Chondrocyte (in vitro differentiated cells): ENCODE measurements around the gene MYO5B. TPM values are rescaled to one million over a fixed set of nuclear protein-coding genes. Genes with fewer than 3 reads are reported as not detected.

ENCODE experiments used
- DNase-seq: peaks from one replicate; pipeline ENCODE4 v3.0.0; 2021; ENCODE audit warnings: mixed read lengths, low spot score
- H3K27ac Mint-ChIP-seq: one replicate; pipeline ENCODE4 v1.8.0; 2021; ENCODE audit warnings: mild to moderate bottlenecking, moderate library complexity, mixed read lengths; ENCODE audit not compliant: unreplicated experiment
- H3K27me3 Mint-ChIP-seq: 2 replicates; pipeline ENCODE4 v1.8.0; 2021; ENCODE audit warnings: low read depth, mixed read lengths
- H3K36me3 Mint-ChIP-seq: 2 replicates; pipeline ENCODE4 v1.8.0; 2021; ENCODE audit warnings: low read depth, mixed read lengths
- H3K4me1 Mint-ChIP-seq: 2 replicates; pipeline ENCODE4 v1.8.0; 2021; ENCODE audit warnings: low read depth, mild to moderate bottlenecking, mixed read lengths
- H3K4me3 Mint-ChIP-seq: one replicate; pipeline ENCODE4 v1.8.0; 2021; ENCODE audit warnings: mild to moderate bottlenecking, moderate library complexity, mixed read lengths; ENCODE audit not compliant: unreplicated experiment
- H3K9me3 Mint-ChIP-seq: 2 replicates; pipeline ENCODE4 v1.8.0; 2021; ENCODE audit warnings: low read depth, mixed read lengths
- total RNA-seq: library from RNA; stranded (reverse); gene quantifications from 3 replicates; pipeline ENCODE4 v1.2.1, GENCODE V29; 2021
- TF ChIP-seq, protein P1 (sequence below): fragments of 200-600 bp; sonication (generic); IDR thresholded peaks from 2 replicates; pipeline ENCODE4 v1.5.0; 2021; ENCODE audit warnings: antibody characterized with exemption, mild to moderate bottlenecking, moderate library complexity

Gene MYO5B
- total RNA-seq, 1 donor from 2014 or later, result 0.97 TPM

- Mint-ChIP-seq H3K4me3 (no peak overlapping the region), H3K4me1 (no peaks in the 10 kb centered on the region), H3K27ac (no peak overlapping the region), H3K9me3 (no peaks in the 10 kb centered on the region), H3K27me3 (peaks cover 9% of the 10 kb centered on the region), H3K36me3 (no peaks in the 10 kb centered on the region)
- TF ChIP-seq, protein P1, sequence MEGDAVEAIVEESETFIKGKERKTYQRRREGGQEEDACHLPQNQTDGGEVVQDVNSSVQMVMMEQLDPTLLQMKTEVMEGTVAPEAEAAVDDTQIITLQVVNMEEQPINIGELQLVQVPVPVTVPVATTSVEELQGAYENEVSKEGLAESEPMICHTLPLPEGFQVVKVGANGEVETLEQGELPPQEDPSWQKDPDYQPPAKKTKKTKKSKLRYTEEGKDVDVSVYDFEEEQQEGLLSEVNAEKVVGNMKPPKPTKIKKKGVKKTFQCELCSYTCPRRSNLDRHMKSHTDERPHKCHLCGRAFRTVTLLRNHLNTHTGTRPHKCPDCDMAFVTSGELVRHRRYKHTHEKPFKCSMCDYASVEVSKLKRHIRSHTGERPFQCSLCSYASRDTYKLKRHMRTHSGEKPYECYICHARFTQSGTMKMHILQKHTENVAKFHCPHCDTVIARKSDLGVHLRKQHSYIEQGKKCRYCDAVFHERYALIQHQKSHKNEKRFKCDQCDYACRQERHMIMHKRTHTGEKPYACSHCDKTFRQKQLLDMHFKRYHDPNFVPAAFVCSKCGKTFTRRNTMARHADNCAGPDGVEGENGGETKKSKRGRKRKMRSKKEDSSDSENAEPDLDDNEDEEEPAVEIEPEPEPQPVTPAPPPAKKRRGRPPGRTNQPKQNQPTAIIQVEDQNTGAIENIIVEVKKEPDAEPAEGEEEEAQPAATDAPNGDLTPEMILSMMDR, result no peak
- DNase-seq, result no peak
Measured at GRCh38 chr18:49968644-49969309, 226.2 kb downstream of the MYO5B start.

DNA sequence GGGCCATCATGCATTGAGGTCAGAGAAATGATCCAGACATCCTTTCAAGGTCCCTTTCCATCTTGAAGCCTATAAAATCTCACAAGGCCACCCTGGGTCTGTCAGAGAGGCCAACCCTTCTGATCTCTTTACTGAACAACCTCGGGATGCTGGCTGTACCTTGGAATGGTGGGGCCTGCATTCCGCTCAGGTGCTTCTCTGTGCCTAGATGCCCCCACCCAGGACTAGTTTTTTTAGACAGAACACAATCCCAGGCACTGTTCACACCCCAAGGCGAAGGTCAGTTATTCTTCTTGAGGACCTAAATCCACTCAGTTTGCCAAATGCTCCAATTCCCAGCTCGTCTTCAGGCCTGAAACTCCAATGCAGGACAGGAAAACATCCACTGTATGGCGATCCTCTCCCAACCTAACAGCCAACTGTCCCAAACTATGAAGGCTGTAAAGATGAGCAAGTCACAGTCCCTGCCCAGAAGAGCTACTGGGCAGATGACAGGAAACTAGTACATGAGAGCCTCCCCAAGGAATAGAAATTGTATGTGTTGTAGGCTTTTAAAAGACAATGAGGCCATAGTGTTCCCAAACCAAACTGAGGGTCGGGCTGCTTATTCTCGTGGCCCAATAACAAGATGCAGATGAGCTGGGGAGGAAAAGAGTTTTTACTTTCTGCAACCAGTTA lies 227.2 kb downstream of the MYO5B start:
- no peaks in the 10 kb centered on the region for H3K9me3 Mint-ChIP-seq
- no peaks in the 10 kb centered on the region for H3K36me3 Mint-ChIP-seq
- no peak overlapping the region for H3K27ac Mint-ChIP-seq
- peaks cover 7% of the 10 kb centered on the region for H3K27me3 Mint-ChIP-seq
- DNase-seq, result no peak
- H3K4me3 Mint-ChIP-seq, result no peak overlapping the region
- no peaks in the 10 kb centered on the region for H3K4me1 Mint-ChIP-seq
- TF ChIP-seq, protein P1, result no peak

- DNase-seq, result no peak
- no peaks in the 10 kb centered on the region for H3K4me1 Mint-ChIP-seq
- no peak overlapping the region for H3K27ac Mint-ChIP-seq
- H3K27me3 Mint-ChIP-seq, result peaks cover 6% of the 10 kb centered on the region
- TF ChIP-seq, protein P1, result no peak
- no peak overlapping the region for H3K4me3 Mint-ChIP-seq
- H3K9me3 Mint-ChIP-seq, result no peaks in the 10 kb centered on the region
- H3K36me3 Mint-ChIP-seq, result no peaks in the 10 kb centered on the region
Measured at GRCh38 chr18:49967171-49967570, 227.8 kb downstream of the MYO5B start.

- no peak overlapping the region for H3K4me3 Mint-ChIP-seq
- no peaks in the 10 kb centered on the region for H3K36me3 Mint-ChIP-seq
- no peak for DNase-seq
- H3K9me3 Mint-ChIP-seq, result no peaks in the 10 kb centered on the region
- H3K4me1 Mint-ChIP-seq, result no peaks in the 10 kb centered on the region
- TF ChIP-seq, protein P1, result no peak
- H3K27me3 Mint-ChIP-seq, result peaks cover 15% of the 10 kb centered on the region
- H3K27ac Mint-ChIP-seq, result no peak overlapping the region
Measured at GRCh38 chr18:49966090-49966489, 228.9 kb downstream of the MYO5B start.

DNA sequence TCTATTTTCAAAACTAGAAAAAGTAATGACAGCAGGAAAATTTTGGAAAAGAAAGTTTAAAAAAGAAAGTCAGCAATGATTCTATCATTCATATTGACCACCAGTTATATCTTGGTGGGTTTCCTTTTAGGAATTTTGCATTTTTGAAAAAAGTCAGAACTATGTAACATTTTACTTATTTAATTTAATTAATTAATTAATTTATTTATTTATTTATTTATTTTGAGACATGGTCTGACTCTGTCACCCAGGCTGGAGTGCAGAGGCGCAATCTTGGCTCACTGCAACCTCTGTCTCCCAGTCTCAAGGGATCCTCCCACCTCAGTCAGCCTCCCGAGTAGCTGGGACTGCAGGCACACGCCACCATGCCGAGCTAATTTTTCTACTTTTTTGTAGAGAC lies 231.7 kb downstream of the MYO5B start:
- Mint-ChIP-seq H3K9me3 (no peaks in the 10 kb centered on the region), H3K4me3 (no peak overlapping the region), H3K4me1 (no peaks in the 10 kb centered on the region), H3K36me3 (no peaks in the 10 kb centered on the region), H3K27me3 (peaks cover 35% of the 10 kb centered on the region), H3K27ac (no peak overlapping the region)
- TF ChIP-seq, protein P1, result no peak
- no peak for DNase-seq
